A673 (cell line): ENCODE results near the gene GLI3.

Experiments used
- CTCF ChIP-seq: fragments of 300-800, 200-600 bp; sonication (generic); conservative IDR thresholded peaks from 2 replicates; pipeline ENCODE4 v1.5.1; 2017; ENCODE audit warnings: low read depth, mild to moderate bottlenecking, antibody characterized with exemption, low read length, moderate library complexity, mixed read lengths
- EZH2 ChIP-seq: fragments of 200-600 bp; sonication (generic); IDR thresholded peaks from 2 replicates; pipeline ENCODE4 v1.6.1; 2017; ENCODE audit warnings: borderline replicate concordance, low read depth, mild to moderate bottlenecking, mixed read lengths, antibody characterized with exemption, low read length; ENCODE audit not compliant: poor library complexity, severe bottlenecking

GRCh38 chr7:42065015-42065414 lies 172.0 kb downstream of the GLI3 start:
- TF ChIP-seq CTCF (no peak), EZH2 (no peak)
